Fibroblast of lung (primary cell): ENCODE results near the gene MEP1A. TPM values are rescaled to one million over a fixed set of nuclear protein-coding genes. Genes with fewer than 3 reads are reported as not detected.

ENCODE experiments used
- DNase-seq, 2 donors: peaks; one replicate each; pipeline versions ENCODE4 v3.0.0 to v3.0.0-alpha.2; 2010; ENCODE audit warnings: low read depth in 2 of 2
- H2AFZ ChIP-seq: 2 replicates; pipeline ENCODE4 v1.5.1; 2012; ENCODE audit warnings: low read length, control low read depth, inconsistent platforms
- H3K27ac ChIP-seq: 2 replicates; pipeline ENCODE4 v1.5.1; 2011; ENCODE audit warnings: low read length, control low read depth; ENCODE audit not compliant: insufficient read depth
- H3K27me3 ChIP-seq: 2 replicates; pipeline ENCODE4 v1.5.1; 2011; ENCODE audit warnings: mild to moderate bottlenecking, low read length; ENCODE audit not compliant: control insufficient read depth, insufficient read depth
- H3K36me3 ChIP-seq: 2 replicates; pipeline ENCODE4 v1.5.1; 2011; ENCODE audit warnings: low read length; ENCODE audit not compliant: control insufficient read depth, insufficient read depth
- H3K4me1 ChIP-seq: 2 replicates; pipeline ENCODE4 v1.5.1; 2011; ENCODE audit warnings: low read length; ENCODE audit not compliant: control insufficient read depth, insufficient read depth; ENCODE audit errors: extremely low read depth
- H3K4me2 ChIP-seq: 2 replicates; pipeline ENCODE4 v1.5.1; 2011; ENCODE audit warnings: low read length, control low read depth; ENCODE audit not compliant: insufficient read depth; ENCODE audit errors: extremely low read depth
- H3K4me3 ChIP-seq, 4 experiments: fragments of 200-600 bp in 1 of 4; sonication (generic) in 1 of 4; replicated peaks in 1 of 4; 2 replicates each; pipeline ENCODE4 v1.5.1; 2011 to 2016; ENCODE audit warnings: low read length in 4 of 4, low read depth in 3 of 4, mild to moderate bottlenecking in 3 of 4, control low read depth in 2 of 4, inconsistent platforms in 1 of 4, mixed read lengths in 1 of 4; ENCODE audit not compliant: insufficient read depth in 1 of 4; ENCODE audit errors: control extremely low read depth in 1 of 4
- H3K79me2 ChIP-seq: 2 replicates; pipeline ENCODE4 v1.5.1; 2012; ENCODE audit warnings: mild to moderate bottlenecking, low read length, inconsistent platforms; ENCODE audit not compliant: control insufficient read depth, insufficient read depth
- H3K9ac ChIP-seq: 2 replicates; pipeline ENCODE4 v1.5.1; 2011; ENCODE audit warnings: mild to moderate bottlenecking, low read length, control low read depth; ENCODE audit not compliant: insufficient read depth
- H3K9me3 ChIP-seq: 2 replicates; pipeline ENCODE4 v1.5.1; 2012; ENCODE audit warnings: low read depth, low read length; ENCODE audit not compliant: control insufficient read depth, insufficient read depth
- H4K20me1 ChIP-seq: 2 replicates; pipeline ENCODE4 v1.5.1; 2011; ENCODE audit warnings: low read length; ENCODE audit not compliant: control insufficient read depth, insufficient read depth; ENCODE audit errors: extremely low read depth
- EZH2 ChIP-seq: IDR thresholded peaks from 2 replicates; pipeline ENCODE4 v1.5.1; 2012; ENCODE audit warnings: low read length, control low read depth, mild to moderate bottlenecking; ENCODE audit errors: missing control alignments
- polyA plus RNA-seq, 2 donors: library from polyadenylated mRNA; depleted of rRNA in 1 of 2; stranded (reverse) in 1 of 2; unstranded in 1 of 2; fragments of >200 nt; gene quantifications; 2 replicates each; pipeline ENCODE4 v1.2.1, GENCODE V29; 2011 to 2012; ENCODE audit warnings: missing spikeins in 1 of 2
- total RNA-seq: library from RNA; depleted of rRNA; stranded (reverse); fragments of >200 nt; gene quantifications from 2 replicates; pipeline ENCODE4 v1.2.1, GENCODE V29; 2014
- TF ChIP-seq, protein P1 (sequence below), 2 donors: IDR thresholded peaks in 1 of 2; conservative IDR thresholded peaks in 1 of 2; 1 replicate in 1 of 2; 2 replicates in 1 of 2; pipeline ENCODE4 v1.5.1; 2011 to 2012; ENCODE audit warnings: low read length in 2 of 2, control low read depth in 1 of 2, inconsistent platforms in 1 of 2, low read depth in 1 of 2, mild to moderate bottlenecking in 1 of 2

Gene MEP1A
- total and polyA plus RNA-seq, 2 donors (not counting 1 experiment from before 2014, with no cell fraction given) = not detected

DNA sequence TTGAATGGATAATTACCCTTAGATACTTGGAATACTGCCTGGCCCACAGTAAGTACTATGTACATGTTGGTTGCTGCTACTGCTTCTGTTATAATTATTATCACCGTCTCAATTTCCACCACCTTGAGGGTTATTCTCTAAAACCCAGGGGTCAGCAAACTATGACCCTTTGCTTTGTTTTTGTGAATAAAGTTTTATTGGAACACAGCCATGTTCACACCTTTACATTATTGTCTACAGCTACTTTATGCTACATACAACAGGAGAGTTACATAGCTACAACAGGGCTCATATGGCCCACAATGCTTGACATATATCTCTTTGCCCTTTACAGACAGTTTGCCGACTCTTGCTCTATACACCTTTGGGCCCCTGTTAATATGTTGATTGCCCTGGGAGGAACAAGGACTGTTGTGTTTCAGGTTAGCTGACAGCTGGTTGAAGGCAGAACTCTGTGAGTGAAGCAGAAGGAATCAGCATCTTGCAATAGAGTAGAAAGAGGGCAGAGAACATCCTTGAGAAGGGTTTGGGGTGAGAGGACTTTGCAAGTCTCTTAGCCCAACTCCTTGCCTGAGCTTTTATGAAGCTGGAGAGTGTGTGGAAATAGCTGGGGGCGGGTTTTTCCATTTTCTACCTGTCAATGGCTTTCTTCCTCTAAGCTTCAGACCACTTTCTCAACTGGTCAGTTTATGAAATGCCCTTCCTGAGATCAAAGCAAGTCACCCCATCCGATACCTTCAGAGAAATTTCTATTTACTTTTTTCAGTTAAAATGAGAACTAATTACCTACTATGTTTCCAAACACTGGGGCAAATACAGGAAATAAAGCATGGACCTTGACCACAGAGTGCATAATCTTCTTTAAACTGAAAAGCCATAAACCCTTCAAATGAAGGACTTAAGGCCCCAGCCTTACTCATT, 3.5 kb upstream of the MEP1A start:
- no peak overlapping the region for H3K4me2 ChIP-seq
- no peak for TF ChIP-seq EZH2
- TF ChIP-seq, protein P1, sequence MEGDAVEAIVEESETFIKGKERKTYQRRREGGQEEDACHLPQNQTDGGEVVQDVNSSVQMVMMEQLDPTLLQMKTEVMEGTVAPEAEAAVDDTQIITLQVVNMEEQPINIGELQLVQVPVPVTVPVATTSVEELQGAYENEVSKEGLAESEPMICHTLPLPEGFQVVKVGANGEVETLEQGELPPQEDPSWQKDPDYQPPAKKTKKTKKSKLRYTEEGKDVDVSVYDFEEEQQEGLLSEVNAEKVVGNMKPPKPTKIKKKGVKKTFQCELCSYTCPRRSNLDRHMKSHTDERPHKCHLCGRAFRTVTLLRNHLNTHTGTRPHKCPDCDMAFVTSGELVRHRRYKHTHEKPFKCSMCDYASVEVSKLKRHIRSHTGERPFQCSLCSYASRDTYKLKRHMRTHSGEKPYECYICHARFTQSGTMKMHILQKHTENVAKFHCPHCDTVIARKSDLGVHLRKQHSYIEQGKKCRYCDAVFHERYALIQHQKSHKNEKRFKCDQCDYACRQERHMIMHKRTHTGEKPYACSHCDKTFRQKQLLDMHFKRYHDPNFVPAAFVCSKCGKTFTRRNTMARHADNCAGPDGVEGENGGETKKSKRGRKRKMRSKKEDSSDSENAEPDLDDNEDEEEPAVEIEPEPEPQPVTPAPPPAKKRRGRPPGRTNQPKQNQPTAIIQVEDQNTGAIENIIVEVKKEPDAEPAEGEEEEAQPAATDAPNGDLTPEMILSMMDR (conservative IDR thresholded peaks at IDR 0.05 in 1 of 2, IDR thresholded peaks at IDR 0.05 in 1 of 2; ENCODE audit: low read depth in 1 of 2, low read length in 2 of 2) = no peak

DNA sequence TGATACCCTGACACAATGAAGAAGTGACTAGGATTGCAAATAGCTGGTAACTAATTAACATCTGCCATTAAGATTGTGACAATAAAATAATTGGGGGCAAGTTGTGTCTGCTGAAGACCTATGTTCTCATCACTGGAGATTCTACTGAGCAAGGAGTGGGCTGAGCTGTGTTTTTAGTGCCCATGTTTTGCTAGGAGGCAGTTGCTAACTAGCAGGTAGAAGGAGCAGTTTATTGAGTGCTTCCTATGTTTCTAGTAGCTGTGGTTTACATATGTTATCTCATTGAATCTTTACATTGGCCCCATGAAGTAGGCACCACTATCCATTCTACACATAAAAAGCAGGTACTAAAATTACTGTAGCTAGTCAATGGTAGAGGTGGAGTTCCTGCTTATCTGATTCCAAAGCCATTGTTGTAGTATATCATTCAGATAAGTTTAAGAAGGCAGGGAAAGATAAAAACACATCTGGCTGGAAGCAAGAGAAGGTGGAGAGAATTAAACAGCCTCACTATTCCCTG, 2.8 kb upstream of the MEP1A start:
- no peaks in the 10 kb centered on the region for H4K20me1 ChIP-seq
- no peaks in the 10 kb centered on the region for H3K9me3 ChIP-seq
- no peak overlapping the region for H3K4me3 ChIP-seq
- H3K36me3 ChIP-seq = no peaks in the 10 kb centered on the region
- H3K27me3 ChIP-seq = no peaks in the 10 kb centered on the region
- H3K4me1 ChIP-seq = no peaks in the 10 kb centered on the region
- no peak for DNase-seq
- H3K27ac ChIP-seq = no peak overlapping the region
- no peak overlapping the region for H3K4me2 ChIP-seq
- no peak overlapping the region for H2AFZ ChIP-seq
- H3K9ac ChIP-seq = no peak overlapping the region
- no peaks in the 10 kb centered on the region for H3K79me2 ChIP-seq
- no peak for TF ChIP-seq EZH2
- TF ChIP-seq, protein P1 (conservative IDR thresholded peaks at IDR 0.05 in 1 of 2, IDR thresholded peaks at IDR 0.05 in 1 of 2; ENCODE audit: low read depth in 1 of 2, low read length in 2 of 2) = no peak

More for the DNA sequence above, 3.5 kb upstream of the MEP1A start:
- no peaks in the 10 kb centered on the region for H3K4me1 ChIP-seq
- H3K4me3 ChIP-seq = no peak overlapping the region
- H3K9me3 ChIP-seq = no peaks in the 10 kb centered on the region
- H3K27ac ChIP-seq = no peak overlapping the region
- H3K36me3 ChIP-seq = no peaks in the 10 kb centered on the region
- H3K9ac ChIP-seq = no peak overlapping the region
- DNase-seq = no peak
- H4K20me1 ChIP-seq = no peaks in the 10 kb centered on the region
- no peaks in the 10 kb centered on the region for H3K27me3 ChIP-seq
- no peak overlapping the region for H2AFZ ChIP-seq
- no peaks in the 10 kb centered on the region for H3K79me2 ChIP-seq

- no peak overlapping the region for H3K4me3 ChIP-seq
- no peak for TF ChIP-seq EZH2
- TF ChIP-seq, protein P1 (conservative IDR thresholded peaks at IDR 0.05 in 1 of 2, IDR thresholded peaks at IDR 0.05 in 1 of 2; ENCODE audit: low read depth in 1 of 2, low read length in 2 of 2) = no peak
- no peak for DNase-seq
- H4K20me1 ChIP-seq = no peaks in the 10 kb centered on the region
- H3K36me3 ChIP-seq = no peaks in the 10 kb centered on the region
- no peak overlapping the region for H3K4me2 ChIP-seq
- H3K27ac ChIP-seq = no peak overlapping the region
- H3K79me2 ChIP-seq = no peaks in the 10 kb centered on the region
- H2AFZ ChIP-seq = no peak overlapping the region
- no peaks in the 10 kb centered on the region for H3K9me3 ChIP-seq
- H3K9ac ChIP-seq = no peak overlapping the region
- no peaks in the 10 kb centered on the region for H3K4me1 ChIP-seq
- H3K27me3 ChIP-seq = no peaks in the 10 kb centered on the region
Observed at GRCh38 chr6:46792635-46793034, 554 bp upstream of the MEP1A start.
